ENCODE data around the gene TEKT5.

GRCh38 chr16:10584981-10585438, 109.7 kb downstream of the TEKT5 start:
- TF ChIP-seq CTCF (IDR thresholded peaks at IDR 0.05), result no peak
- TF ChIP-seq POLR2A (IDR thresholded peaks at IDR 0.05), result no peak
